Parathyroid adenoma (tissue), 2 donors: ENCODE measurements around the gene PLA2G5.

Source experiments
- H2AFZ ChIP-seq: fragments of 300-600 bp; sonication (generic); one replicate; pipeline ENCODE4 v1.7.0; 2017; ENCODE audit warnings: antibody characterized with exemption, mild to moderate bottlenecking
- H3K27ac ChIP-seq: fragments of 300-600 bp; sonication (generic); one replicate; pipeline ENCODE4 v1.7.0; 2017
- H3K27me3 ChIP-seq: fragments of 300-600 bp; sonication (generic); one replicate; pipeline ENCODE4 v1.7.0; 2017; ENCODE audit warnings: low read length; ENCODE audit not compliant: control insufficient read depth, insufficient read depth
- H3K36me3 ChIP-seq: fragments of 300-600 bp; sonication (generic); one replicate; pipeline ENCODE4 v1.7.0; 2017; ENCODE audit warnings: low read length; ENCODE audit not compliant: control insufficient read depth, insufficient read depth
- H3K4me1 ChIP-seq: fragments of 300-600 bp; sonication (generic); one replicate; pipeline ENCODE4 v1.7.0; 2017; ENCODE audit warnings: control low read depth
- H3K4me2 ChIP-seq: fragments of 300-600 bp; sonication (generic); one replicate; pipeline ENCODE4 v1.7.0; 2017; ENCODE audit warnings: low read length
- H3K4me3 ChIP-seq: fragments of 300-600 bp; sonication (generic); one replicate; pipeline ENCODE4 v1.7.0; 2017; ENCODE audit warnings: low read depth, low read length
- H3K79me2 ChIP-seq: fragments of 300-600 bp; sonication (generic); one replicate; pipeline ENCODE4 v1.7.0; 2017; ENCODE audit warnings: control low read depth
- H3K9ac ChIP-seq: fragments of 300-600 bp; sonication (generic); one replicate; pipeline ENCODE4 v1.7.0; 2017; ENCODE audit warnings: mild to moderate bottlenecking
- H3K9me3 ChIP-seq: fragments of 300-600 bp; sonication (generic); one replicate; pipeline ENCODE4 v1.7.0; 2017; ENCODE audit warnings: low read length; ENCODE audit not compliant: control insufficient read depth
- CTCF ChIP-seq: fragments of 300-600 bp; sonication (generic); IDR thresholded peaks from one replicate; pipeline ENCODE4 v1.7.0; 2017; ENCODE audit warnings: antibody characterized with exemption, mild to moderate bottlenecking
- donor health status: primary hyperparathyroidism.

The PLA2G5 gene

GRCh38 chr1:20076223-20076622, 6.2 kb downstream of the PLA2G5 start:
- H3K9me3 ChIP-seq: no peaks in the 10 kb centered on the region
- H2AFZ ChIP-seq: no peak overlapping the region
- H3K9ac ChIP-seq: no peak overlapping the region
- no peaks in the 10 kb centered on the region for H3K27me3 ChIP-seq
- no peak overlapping the region for H3K27ac ChIP-seq
- H3K36me3 ChIP-seq: no peaks in the 10 kb centered on the region
- H3K79me2 ChIP-seq: no peaks in the 10 kb centered on the region
- H3K4me3 ChIP-seq: no peak overlapping the region
- no peaks in the 10 kb centered on the region for H3K4me1 ChIP-seq
- no peak for TF ChIP-seq CTCF
- no peak overlapping the region for H3K4me2 ChIP-seq

GRCh38 chr1:20076710-20077461, 6.9 kb downstream of the PLA2G5 start:
- Histone ChIP-seq H3K4me2 (no peak overlapping the region), H3K27ac (no peak overlapping the region), H3K4me3 (no peak overlapping the region), H3K36me3 (no peaks in the 10 kb centered on the region), H3K9ac (no peak overlapping the region), H3K9me3 (no peaks in the 10 kb centered on the region), H2AFZ (no peak overlapping the region), H3K4me1 (no peaks in the 10 kb centered on the region), H3K79me2 (no peaks in the 10 kb centered on the region), H3K27me3 (no peaks in the 10 kb centered on the region)
- TF ChIP-seq CTCF: no peak

GRCh38 chr1:20078171-20078651, 8.2 kb downstream of the PLA2G5 start:
- TF ChIP-seq CTCF: no peak
- Histone ChIP-seq H2AFZ (no peak overlapping the region), H3K79me2 (no peaks in the 10 kb centered on the region), H3K27me3 (no peaks in the 10 kb centered on the region), H3K4me2 (no peak overlapping the region), H3K27ac (no peak overlapping the region), H3K9ac (no peak overlapping the region), H3K9me3 (no peaks in the 10 kb centered on the region), H3K4me1 (no peaks in the 10 kb centered on the region), H3K4me3 (no peak overlapping the region), H3K36me3 (no peaks in the 10 kb centered on the region)

GRCh38 chr1:20078711-20079110, 8.7 kb downstream of the PLA2G5 start:
- Histone ChIP-seq H3K27ac (no peak overlapping the region), H2AFZ (no peak overlapping the region), H3K36me3 (no peaks in the 10 kb centered on the region), H3K4me2 (no peak overlapping the region), H3K4me1 (no peaks in the 10 kb centered on the region), H3K4me3 (no peak overlapping the region), H3K9me3 (no peaks in the 10 kb centered on the region), H3K27me3 (no peaks in the 10 kb centered on the region), H3K9ac (no peak overlapping the region), H3K79me2 (no peaks in the 10 kb centered on the region)
- TF ChIP-seq CTCF: no peak
